Measurements from ENCODE around the gene ADAP1.
"Not testable (repeated sequence)": the region's sequence is repeated elsewhere in the genome, so short reads cannot be mapped to it uniquely, and the experiment has no call there.

Gene ADAP1

GRCh38 chr7:974820-975681 is 20.6 kb upstream of the ADAP1 start, which contains the start of gene COX19:
TSS of gene COX19 (minus strand) at chr7:975549. CDS start at chr7:975509, 40 bp downstream.
- peak; percentile 91 for DNase-seq

- no peak for DNase-seq
These were observed 19.7 kb upstream of the ADAP1 start for GRCh38 chr7:974172-974571.

GRCh38 chr7:973312-973711 is 18.8 kb upstream of the ADAP1 start:
- no peak for DNase-seq

GRCh38 chr7:972676-973309 is 18.3 kb upstream of the ADAP1 start:
- DNase-seq, result no peak

- no peak for DNase-seq
These were observed 17.6 kb upstream of the ADAP1 start for GRCh38 chr7:972110-972509.

- no peak for DNase-seq
These were observed 16.3 kb upstream of the ADAP1 start for GRCh38 chr7:970744-971143.

GRCh38 chr7:969403-969802 is 14.9 kb upstream of the ADAP1 start:
- no peak for DNase-seq

GRCh38 chr7:968205-969105 is 14.0 kb upstream of the ADAP1 start:
- no peak for DNase-seq

GRCh38 chr7:967361-968082 is 13.0 kb upstream of the ADAP1 start:
- DNase-seq, result no peak

GRCh38 chr7:966291-967069 is 12.0 kb upstream of the ADAP1 start:
- DNase-seq, result no peak

- DNase-seq, result no peak
These were observed 10.1 kb upstream of the ADAP1 start for GRCh38 chr7:964401-965231.

GRCh38 chr7:963236-964078 is 9.0 kb upstream of the ADAP1 start:
- peak; percentile 20 for DNase-seq

- no peak for DNase-seq
These were observed 8.1 kb upstream of the ADAP1 start for GRCh38 chr7:962401-963081.

- no peak for DNase-seq
These were observed 7.3 kb upstream of the ADAP1 start for GRCh38 chr7:961546-962400.

- not testable (repeated sequence) for DNase-seq
These were observed 6.5 kb upstream of the ADAP1 start for GRCh38 chr7:960972-961371.

GRCh38 chr7:960269-960871 is 5.9 kb upstream of the ADAP1 start:
- DNase-seq, result no peak

GRCh38 chr7:959740-960139 is 5.3 kb upstream of the ADAP1 start:
- not testable (repeated sequence) for DNase-seq

- DNase-seq, result no peak
These were observed 4.8 kb upstream of the ADAP1 start for GRCh38 chr7:959271-959670.

Measured in activated CD4-positive, alpha-beta T cell treated with anti-CD3 and anti-CD28 coated beads, Interleukin-2, amount 50 U/mL, for 1 hour (primary cell).